HG03045 (cell line): ENCODE measurements around the gene PTPRG.

Experiments
- ATAC-seq: cut with Tn5 transposase; IDR thresholded peaks from one replicate; pipeline ENCODE4 v1.9.1; 2021; ENCODE audit warnings: mild to moderate bottlenecking, moderate library complexity; ENCODE audit not compliant: unreplicated experiment

Gene PTPRG

GRCh38 chr3:62167566-62168262 lies 606.3 kb downstream of the PTPRG start:
- no peak for ATAC-seq

- ATAC-seq: no peak
Measured at GRCh38 chr3:62168356-62168755, 607.0 kb downstream of the PTPRG start.

- no peak for ATAC-seq
Measured at GRCh38 chr3:62169906-62170660, 608.7 kb downstream of the PTPRG start.

- ATAC-seq: no peak
Measured at GRCh38 chr3:62171789-62172188, 610.4 kb downstream of the PTPRG start.

- no peak for ATAC-seq
Measured at GRCh38 chr3:62172199-62172598, 610.8 kb downstream of the PTPRG start.

- ATAC-seq: no peak
Measured at GRCh38 chr3:62173939-62174515, 612.7 kb downstream of the PTPRG start.

GRCh38 chr3:62175161-62175560 lies 613.8 kb downstream of the PTPRG start:
- ATAC-seq: no peak

- ATAC-seq: no peak
Measured at GRCh38 chr3:62178032-62178431, 616.7 kb downstream of the PTPRG start.

GRCh38 chr3:62178739-62179600 lies 617.6 kb downstream of the PTPRG start:
- no peak for ATAC-seq

GRCh38 chr3:62180514-62180913 lies 619.1 kb downstream of the PTPRG start:
- no peak for ATAC-seq

- no peak for ATAC-seq
Measured at GRCh38 chr3:62183087-62183486, 621.7 kb downstream of the PTPRG start.

- no peak for ATAC-seq
Measured at GRCh38 chr3:62183969-62184368, 622.6 kb downstream of the PTPRG start.

GRCh38 chr3:62184559-62184958 lies 623.2 kb downstream of the PTPRG start:
- no peak for ATAC-seq

- no peak for ATAC-seq
Measured at GRCh38 chr3:62187022-62187431, 625.7 kb downstream of the PTPRG start.

GRCh38 chr3:62188681-62189375 lies 627.5 kb downstream of the PTPRG start:
- ATAC-seq: peak; percentile 55

GRCh38 chr3:62189376-62189698 lies 628.0 kb downstream of the PTPRG start:
- no peak for ATAC-seq

GRCh38 chr3:62192891-62193290 lies 631.5 kb downstream of the PTPRG start:
- ATAC-seq: no peak

GRCh38 chr3:62193586-62194345 lies 632.4 kb downstream of the PTPRG start:
- no peak for ATAC-seq

GRCh38 chr3:62197350-62198012 lies 636.1 kb downstream of the PTPRG start:
- ATAC-seq: no peak
